ENCODE measurements around the gene XRCC3. TPM values are rescaled to one million over a fixed set of nuclear protein-coding genes. Genes with fewer than 3 reads are reported as not detected.

The XRCC3 gene
- total RNA-seq, 1 experiment from 2014 or later, result 46.7 TPM

DNA sequence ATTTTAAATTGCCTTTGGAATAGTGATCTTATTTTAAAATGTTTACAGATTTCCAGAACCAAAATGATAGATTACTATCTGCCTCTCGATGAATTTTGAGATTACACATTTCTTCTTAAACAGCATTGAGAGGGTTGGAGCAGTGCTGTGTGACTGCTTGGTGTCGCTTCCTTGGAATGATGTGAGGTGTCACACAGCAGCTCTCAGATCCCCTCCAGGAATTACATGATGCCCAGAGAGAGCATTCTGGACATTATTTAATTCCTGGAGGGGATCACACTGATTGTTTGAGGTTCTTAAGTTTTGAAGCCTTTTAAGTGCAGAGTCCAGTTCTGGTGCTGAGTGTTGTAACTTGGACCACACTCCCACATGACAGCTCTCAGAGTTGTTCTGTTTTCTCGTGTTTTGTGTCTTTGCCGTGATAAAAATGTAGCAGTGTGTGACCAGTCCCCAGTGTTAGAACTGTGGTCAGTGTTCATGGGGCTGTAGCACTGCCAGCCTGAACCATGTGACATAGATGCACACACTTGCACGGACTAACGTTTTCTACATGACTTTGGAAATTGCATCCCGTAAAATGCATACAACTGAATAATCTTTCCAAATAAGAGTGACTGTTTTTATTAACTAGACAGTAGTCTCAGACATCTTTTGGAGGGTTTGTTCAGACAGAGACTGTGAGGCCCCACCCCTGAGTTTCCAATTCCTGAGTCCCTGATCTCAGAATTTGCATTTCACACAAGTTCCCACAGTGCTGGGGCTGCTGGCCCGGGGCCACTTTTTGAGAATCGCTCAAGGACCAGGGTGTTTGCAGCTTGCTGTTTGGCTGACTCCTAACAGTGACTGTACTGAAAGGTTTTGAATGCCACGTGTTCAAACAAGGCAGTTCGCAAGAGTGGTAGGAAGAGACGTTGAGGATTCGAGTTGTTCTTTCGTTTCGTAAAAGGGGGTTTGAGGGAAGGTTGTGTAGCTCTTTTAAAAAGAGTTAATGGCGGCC, 26.0 kb downstream of the XRCC3 start:
- Mint-ChIP-seq H3K4me1 (no peaks in the 10 kb centered on the region; the same call in 1 of the 2 replicates), H3K9me3 (no peaks in the 10 kb centered on the region), H3K27ac (peak overlapping the region; percentile 89), H3K36me3 (peaks cover 35% of the 10 kb centered on the region), H3K4me3 (no peak overlapping the region), H3K27me3 (ENCODE audit: low read depth) (no peaks in the 10 kb centered on the region)
- TF ChIP-seq MYBL2 (CRISPR knock-in tag; IDR thresholded peaks at IDR 0.05) (no peak), HMGA2 (CRISPR knock-in tag; IDR thresholded peaks at IDR 0.05) (no peak), TEAD1 (CRISPR knock-in tag; IDR thresholded peaks at IDR 0.05) (no peak), JAZF1 (CRISPR knock-in tag; IDR thresholded peaks at IDR 0.05) (no peak), ZNF416 (CRISPR knock-in tag; IDR thresholded peaks at IDR 0.05) (no peak), GABPB1 (CRISPR knock-in tag; IDR thresholded peaks at IDR 0.05) (no peak), FOXP1 (CRISPR knock-in tag; IDR thresholded peaks at IDR 0.05; ENCODE audit: borderline replicate concordance) (no peak), EMX1 (CRISPR knock-in tag; IDR thresholded peaks at IDR 0.05) (no peak), ZNF263 (CRISPR knock-in tag; IDR thresholded peaks at IDR 0.05; ENCODE audit: low read depth) (no peak), PRRX2 (CRISPR knock-in tag; IDR thresholded peaks at IDR 0.05) (no peak), TEAD4 (CRISPR knock-in tag; IDR thresholded peaks at IDR 0.05) (no peak)
- TF ChIP-seq, protein P1, sequence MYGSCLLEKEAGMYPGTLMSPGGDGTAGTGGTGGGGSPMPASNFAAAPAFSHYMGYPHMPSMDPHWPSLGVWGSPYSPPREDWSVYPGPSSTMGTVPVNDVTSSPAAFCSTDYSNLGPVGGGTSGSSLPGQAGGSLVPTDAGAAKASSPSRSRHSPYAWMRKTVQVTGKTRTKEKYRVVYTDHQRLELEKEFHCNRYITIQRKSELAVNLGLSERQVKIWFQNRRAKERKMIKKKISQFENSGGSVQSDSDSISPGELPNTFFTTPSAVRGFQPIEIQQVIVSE (CRISPR knock-in tag; IDR thresholded peaks at IDR 0.05; ENCODE audit: borderline replicate concordance), result no peak
- TF ChIP-seq, protein P2, sequence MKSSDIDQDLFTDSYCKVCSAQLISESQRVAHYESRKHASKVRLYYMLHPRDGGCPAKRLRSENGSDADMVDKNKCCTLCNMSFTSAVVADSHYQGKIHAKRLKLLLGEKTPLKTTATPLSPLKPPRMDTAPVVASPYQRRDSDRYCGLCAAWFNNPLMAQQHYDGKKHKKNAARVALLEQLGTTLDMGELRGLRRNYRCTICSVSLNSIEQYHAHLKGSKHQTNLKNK (CRISPR knock-in tag; IDR thresholded peaks at IDR 0.05), result no peak
- TF ChIP-seq, protein P3, sequence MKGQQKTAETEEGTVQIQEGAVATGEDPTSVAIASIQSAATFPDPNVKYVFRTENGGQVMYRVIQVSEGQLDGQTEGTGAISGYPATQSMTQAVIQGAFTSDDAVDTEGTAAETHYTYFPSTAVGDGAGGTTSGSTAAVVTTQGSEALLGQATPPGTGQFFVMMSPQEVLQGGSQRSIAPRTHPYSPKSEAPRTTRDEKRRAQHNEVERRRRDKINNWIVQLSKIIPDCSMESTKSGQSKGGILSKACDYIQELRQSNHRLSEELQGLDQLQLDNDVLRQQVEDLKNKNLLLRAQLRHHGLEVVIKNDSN (CRISPR knock-in tag; IDR thresholded peaks at IDR 0.05), result no peak
- DNase-seq (ENCODE audit: low spot score) (no peak), ATAC-seq (no peak)
- POLR2A ChIA-PET, result interaction anchor here (0.7 to 1.0 kb wide), 2 partner anchors 17 to 27 kb away, joined by 3 read pairs; partner anchors contain the start of gene ZFYVE21
- CTCF ChIA-PET, result interaction anchor here (0.7 kb wide), 1 partner anchor 704 kb away, joined by 3 read pairs; no protein-coding TSS in a partner anchor

DNA sequence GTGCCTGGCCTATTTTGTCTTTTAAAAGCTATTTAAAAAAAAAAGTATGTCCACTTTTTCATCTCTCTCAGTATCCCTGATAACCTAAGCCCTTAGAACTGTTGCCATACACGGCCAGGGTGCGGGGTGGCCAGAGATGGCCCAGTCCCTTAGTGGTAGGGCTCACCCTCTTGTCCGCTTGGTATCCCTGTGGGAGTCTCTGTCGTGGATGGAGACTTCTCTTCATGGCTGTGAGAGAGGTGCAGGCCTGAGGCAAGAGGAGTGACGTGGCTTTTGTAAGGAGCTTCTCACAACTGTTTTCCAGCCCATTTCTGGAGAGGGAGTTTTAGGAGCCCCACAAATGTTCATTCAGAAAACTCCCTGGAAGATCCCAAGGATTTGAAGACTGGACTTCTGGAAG, 26.8 kb downstream of the XRCC3 start:
- DNase-seq (ENCODE audit: low spot score) (no peak), ATAC-seq (no peak)
- Mint-ChIP-seq H3K4me3 (no peak overlapping the region), H3K27ac (0 out of 2 replicates have a peak overlapping the region, but pooled peaks have one; percentile 89), H3K36me3 (peaks cover 34% of the 10 kb centered on the region), H3K9me3 (no peaks in the 10 kb centered on the region), H3K27me3 (ENCODE audit: low read depth) (no peaks in the 10 kb centered on the region), H3K4me1 (no peaks in the 10 kb centered on the region; the same call in 1 of the 2 replicates)
- ChIA-PET CTCF (no interaction called here), POLR2A (interaction anchor here (1.0 kb wide), 1 partner anchor 28 kb away, joined by 3 read pairs; the partner anchor contains the start of gene ZFYVE21)
- TF ChIP-seq ZNF423 (CRISPR knock-in tag; IDR thresholded peaks at IDR 0.05) (no peak), CREM (CRISPR knock-in tag; IDR thresholded peaks at IDR 0.05) (no peak), ARID4B (CRISPR knock-in tag; IDR thresholded peaks at IDR 0.05; ENCODE audit: borderline replicate concordance) (no peak), PREB (CRISPR knock-in tag; IDR thresholded peaks at IDR 0.05; ENCODE audit: borderline replicate concordance) (no peak), TEAD1 (CRISPR knock-in tag; IDR thresholded peaks at IDR 0.05) (no peak), EMX1 (CRISPR knock-in tag; IDR thresholded peaks at IDR 0.05) (no peak), FOXP1 (CRISPR knock-in tag; IDR thresholded peaks at IDR 0.05; ENCODE audit: borderline replicate concordance) (no peak), ZNF219 (CRISPR knock-in tag; IDR thresholded peaks at IDR 0.05; ENCODE audit: borderline replicate concordance) (no peak), CBFB (CRISPR knock-in tag; IDR thresholded peaks at IDR 0.05; ENCODE audit: low read depth) (no peak), ATF1 (CRISPR knock-in tag; IDR thresholded peaks at IDR 0.05) (no peak), ZNF138 (CRISPR knock-in tag; conservative IDR thresholded peaks at IDR 0.05) (no peak)

Measured in WTC11 (cell line).